ENCODE results near the gene OGFOD1.

OGFOD1 gene

GRCh38 chr16:56514845-56515244 is 63.5 kb downstream of the OGFOD1 start:
- TF ChIP-seq CTCF (IDR thresholded peaks at IDR 0.05; ENCODE audit: insufficient read depth, low read length, missing control alignments): no peak
- no peak for DNase-seq (ENCODE audit: low read depth, low spot score)
- ChIA-PET POLR2A (interaction anchor here (1.1 kb wide), 1 partner anchor 111 kb away, joined by 3 read pairs; the partner anchor contains the start of gene MT1E), CTCF (interaction anchor here (0.8 to 5.9 kb wide), 11 partner anchors 9 to 187 kb away, joined by 3 to 74 read pairs (median 7); partner anchors contain the start of gene MT1E)
- no peak overlapping the region for H3K4me3 ChIP-seq (ENCODE audit: low read depth, low read length)

- no peak for TF ChIP-seq CTCF (IDR thresholded peaks at IDR 0.05; ENCODE audit: insufficient read depth, low read length, missing control alignments)
- POLR2A ChIA-PET: no interaction called here
- H3K4me3 ChIP-seq (ENCODE audit: low read depth, low read length): no peak overlapping the region
- CTCF ChIA-PET: interaction anchor here (1.3 to 5.4 kb wide), 5 partner anchors 9 to 185 kb away, joined by 3 to 49 read pairs (median 15); no protein-coding TSS in a partner anchor
- DNase-seq (ENCODE audit: low read depth, low spot score): no peak
These were observed 64.3 kb downstream of the OGFOD1 start for GRCh38 chr16:56515665-56516064.

GRCh38 chr16:56517206-56517605 is 65.9 kb downstream of the OGFOD1 start:
- DNase-seq (ENCODE audit: low read depth, low spot score): no peak
- ChIA-PET CTCF (interaction anchor here (1.2 to 5.4 kb wide), 9 partner anchors 7 to 184 kb away, joined by 5 to 49 read pairs (median 10); no protein-coding TSS in a partner anchor), POLR2A (no interaction called here)
- TF ChIP-seq CTCF (IDR thresholded peaks at IDR 0.05; ENCODE audit: insufficient read depth, low read length, missing control alignments): no peak
- no peak overlapping the region for H3K4me3 ChIP-seq (ENCODE audit: low read depth, low read length)

- TF ChIP-seq CTCF (IDR thresholded peaks at IDR 0.05; ENCODE audit: insufficient read depth, low read length, missing control alignments): no peak
- POLR2A ChIA-PET: no interaction called here
- no peak overlapping the region for H3K4me3 ChIP-seq (ENCODE audit: low read depth, low read length)
- CTCF ChIA-PET: interaction anchor here (0.9 to 5.4 kb wide), 9 partner anchors 8 to 183 kb away, joined by 3 to 49 read pairs (median 10); no protein-coding TSS in a partner anchor
- DNase-seq (ENCODE audit: low read depth, low spot score): no peak
These were observed 67.1 kb downstream of the OGFOD1 start for GRCh38 chr16:56518425-56518824.

- no peak for DNase-seq (ENCODE audit: low read depth, low spot score)
- no peak for TF ChIP-seq CTCF (IDR thresholded peaks at IDR 0.05; ENCODE audit: insufficient read depth, low read length, missing control alignments)
- POLR2A ChIA-PET: interaction anchor here (0.7 kb wide), 1 partner anchor 106 kb away, joined by 4 read pairs; the partner anchor contains the start of gene MT1E
- H3K4me3 ChIP-seq (ENCODE audit: low read depth, low read length): peak within 1 kb of the TSS; percentile 92
- CTCF ChIA-PET: interaction anchor here (0.9 to 5.4 kb wide), 6 partner anchors 9 to 181 kb away, joined by 3 to 49 read pairs (median 4); no protein-coding TSS in a partner anchor
These were observed 68.3 kb downstream of the OGFOD1 start, which contains the start of gene BBS2 for GRCh38 chr16:56519459-56520250. Gene BBS2 (minus strand): TSS chr16:56520024. CDS start chr16:56519862, 162 bp downstream.

- DNase-seq (ENCODE audit: low read depth, low spot score): no peak
- ChIA-PET POLR2A (no interaction called here), CTCF (interaction anchor here (0.9 to 5.4 kb wide), 5 partner anchors 10 to 181 kb away, joined by 3 to 49 read pairs (median 5); no protein-coding TSS in a partner anchor)
- no peak for TF ChIP-seq CTCF (IDR thresholded peaks at IDR 0.05; ENCODE audit: insufficient read depth, low read length, missing control alignments)
- peak overlapping the region; percentile 92 for H3K4me3 ChIP-seq (ENCODE audit: low read depth, low read length)
These were observed 68.9 kb downstream of the OGFOD1 start for GRCh38 chr16:56520251-56520577.
